ENCODE data around the gene GLCE.
"Not testable (repeated sequence)": the region's sequence is repeated elsewhere in the genome, so short reads cannot be mapped to it uniquely, and the experiment has no call there.

GLCE gene

DNA sequence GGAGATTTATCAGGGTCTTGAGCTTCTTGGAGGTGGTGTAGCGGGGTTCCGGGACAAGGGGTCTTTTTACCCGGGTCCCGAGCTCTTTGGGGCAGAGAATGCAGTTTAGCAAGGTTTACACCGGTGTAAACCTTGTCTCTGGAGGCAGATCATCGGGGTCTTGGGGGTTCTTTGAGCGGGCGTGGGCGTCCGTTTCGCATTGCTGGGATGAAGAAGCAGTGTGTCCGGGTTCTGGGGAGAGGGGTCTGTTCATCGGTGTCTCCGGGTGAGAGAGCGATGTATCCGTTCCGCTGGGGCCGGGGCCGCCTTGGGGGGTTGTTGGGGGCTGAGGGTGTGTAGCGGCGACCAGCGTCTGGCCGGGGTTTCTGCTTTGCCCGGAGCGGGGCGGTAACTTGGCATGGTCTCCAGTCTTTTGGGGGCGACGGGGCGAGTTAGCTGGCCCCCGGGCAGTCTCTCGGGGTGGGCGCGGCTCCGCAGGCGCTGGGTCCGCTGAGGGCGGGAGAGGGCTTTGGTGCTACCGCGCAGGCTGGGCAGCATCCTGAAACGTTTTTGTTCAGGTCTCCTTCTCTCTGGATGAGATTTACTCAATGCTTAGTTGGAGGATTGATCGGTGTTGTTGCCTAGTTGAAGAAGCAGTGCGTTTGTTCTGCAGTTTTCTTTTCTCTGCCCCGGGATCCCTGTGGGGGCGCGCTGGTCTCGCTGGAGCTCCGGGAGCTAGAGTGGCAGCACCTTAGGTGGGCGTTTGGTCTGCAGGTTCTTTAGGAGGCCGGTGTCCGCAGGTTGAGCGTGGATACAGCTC lies 843 bp downstream of the GLCE start:
- DNase-seq: no peak

GRCh38 chr15:69161878-69162213 lies 1.4 kb downstream of the GLCE start:
- no peak for DNase-seq

- DNase-seq: no peak
These were observed 2.8 kb downstream of the GLCE start for GRCh38 chr15:69163141-69163669.

GRCh38 chr15:69164807-69165636 lies 4.6 kb downstream of the GLCE start:
- no peak for DNase-seq

DNA sequence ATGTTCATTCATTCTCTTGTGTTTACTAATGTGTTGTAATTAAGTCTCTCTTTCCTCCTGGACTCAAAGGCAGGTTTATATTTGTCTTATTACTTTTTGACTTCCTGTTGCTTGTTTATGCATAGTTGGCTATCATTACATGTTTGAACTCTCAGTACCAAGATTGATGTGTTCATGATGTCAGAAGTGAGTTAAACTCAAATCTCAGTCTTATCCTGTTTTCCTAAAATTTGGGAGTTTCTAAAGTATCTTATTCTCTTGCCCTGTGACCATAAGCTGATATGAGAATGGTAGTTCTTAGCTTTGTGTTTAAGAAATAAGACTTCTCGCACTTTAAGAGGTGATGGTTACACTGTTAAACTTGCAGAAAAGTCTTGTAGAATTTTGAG lies 5.2 kb downstream of the GLCE start:
- DNase-seq: no peak

GRCh38 chr15:69167218-69167846 lies 6.9 kb downstream of the GLCE start:
- no peak for DNase-seq

GRCh38 chr15:69168361-69168760 lies 7.9 kb downstream of the GLCE start:
- not testable (repeated sequence) for DNase-seq

GRCh38 chr15:69169540-69169939 lies 9.1 kb downstream of the GLCE start:
- DNase-seq: not testable (repeated sequence)

DNA sequence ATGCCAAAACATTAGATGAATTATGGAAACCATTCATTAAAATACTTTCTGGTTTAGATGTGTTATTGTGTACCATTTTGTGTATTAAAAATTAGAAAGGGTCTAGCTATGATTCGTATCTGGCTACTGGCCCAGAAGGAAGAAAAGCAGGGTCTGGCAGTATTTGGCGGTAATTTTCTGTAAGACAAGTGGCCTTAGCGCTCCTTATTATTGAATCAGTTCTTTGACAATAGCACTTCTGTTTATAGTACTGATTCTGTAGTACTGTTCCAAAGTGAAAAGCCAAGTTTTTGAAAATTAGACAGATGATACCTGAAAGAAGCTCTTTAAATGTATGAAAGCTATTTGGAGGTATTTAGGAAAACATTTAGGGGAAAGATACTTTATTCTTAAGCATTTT lies 10.2 kb downstream of the GLCE start:
- DNase-seq: no peak

DNA sequence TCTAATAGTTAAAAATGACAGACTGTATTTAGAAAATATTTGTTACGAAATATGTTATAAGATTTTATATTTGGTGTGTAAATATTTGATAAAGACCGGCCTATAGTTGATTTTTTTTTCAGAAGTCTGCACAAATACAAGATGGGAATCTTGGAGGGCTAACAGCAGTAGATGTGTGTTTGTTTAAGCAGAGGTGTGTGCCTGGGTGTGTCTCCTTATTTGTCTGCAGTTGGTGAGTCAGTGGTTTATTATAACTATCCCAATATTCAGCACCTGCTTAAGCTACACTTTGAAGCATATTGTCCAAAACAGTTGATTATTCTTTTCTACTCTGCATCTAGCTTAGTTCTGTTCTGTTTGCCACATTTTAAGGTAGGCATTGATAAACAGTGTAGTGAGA lies 12.4 kb downstream of the GLCE start:
- DNase-seq: no peak

GRCh38 chr15:69175536-69175935 lies 15.1 kb downstream of the GLCE start:
- no peak for DNase-seq

DNA sequence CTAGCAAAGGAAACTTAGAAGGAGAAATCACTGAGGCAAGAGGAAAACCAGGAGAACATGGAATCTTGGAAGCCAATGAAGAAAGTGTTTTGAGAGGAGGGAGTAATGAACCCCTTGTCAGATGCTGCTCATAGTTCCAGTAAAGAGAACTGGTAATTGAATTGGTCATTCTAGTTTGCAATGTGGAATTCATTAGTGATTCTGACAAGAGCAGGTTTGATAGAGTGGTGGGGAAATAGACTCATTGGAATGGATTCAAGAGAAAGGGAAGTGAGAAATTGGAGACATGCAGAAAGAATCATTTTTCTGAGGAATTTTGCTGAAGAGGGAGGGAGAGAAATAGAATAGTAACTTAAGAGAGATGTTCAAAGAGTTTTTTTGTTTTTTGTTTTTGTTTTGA lies 21.0 kb downstream of the GLCE start:
- no peak for DNase-seq

DNA sequence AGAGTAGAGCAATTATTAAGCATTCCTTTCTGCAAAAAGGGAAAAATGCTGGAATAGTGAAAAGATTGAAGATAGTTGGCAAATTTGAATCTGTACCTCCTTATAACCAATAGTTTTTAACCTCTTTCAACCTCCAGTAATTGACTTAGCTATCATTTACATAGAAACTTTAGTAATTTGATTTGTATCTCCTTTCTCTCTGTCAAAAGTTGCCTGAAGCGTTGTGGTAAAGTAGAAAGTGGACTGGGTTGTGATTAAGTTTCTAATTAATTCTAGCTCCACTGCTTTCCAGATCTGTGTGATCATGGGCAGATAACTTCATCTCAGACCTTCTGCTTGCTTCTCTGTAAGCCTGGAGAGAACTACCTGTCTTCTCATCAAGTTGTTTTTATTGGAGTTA lies 24.8 kb downstream of the GLCE start:
- DNase-seq: no peak

DNA sequence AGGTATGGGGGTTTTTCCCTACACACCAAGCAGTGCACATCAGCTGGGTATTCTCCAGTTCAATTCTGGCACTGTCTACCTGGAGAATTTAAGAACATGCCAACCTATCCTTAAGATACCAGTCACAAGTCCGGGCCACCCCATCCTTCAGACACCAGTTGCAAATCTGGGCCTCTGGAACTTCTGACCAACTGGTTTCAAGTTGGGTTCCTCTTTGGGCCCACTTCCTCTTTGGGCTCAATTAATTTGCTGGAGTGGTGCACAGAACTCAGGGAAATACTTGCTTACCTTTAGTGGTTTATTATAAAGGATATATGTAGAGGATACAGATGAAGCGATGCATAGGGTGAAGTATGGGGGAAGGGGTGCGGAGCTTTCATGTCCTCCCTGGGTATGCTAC lies 25.3 kb downstream of the GLCE start:
- DNase-seq: no peak

DNA sequence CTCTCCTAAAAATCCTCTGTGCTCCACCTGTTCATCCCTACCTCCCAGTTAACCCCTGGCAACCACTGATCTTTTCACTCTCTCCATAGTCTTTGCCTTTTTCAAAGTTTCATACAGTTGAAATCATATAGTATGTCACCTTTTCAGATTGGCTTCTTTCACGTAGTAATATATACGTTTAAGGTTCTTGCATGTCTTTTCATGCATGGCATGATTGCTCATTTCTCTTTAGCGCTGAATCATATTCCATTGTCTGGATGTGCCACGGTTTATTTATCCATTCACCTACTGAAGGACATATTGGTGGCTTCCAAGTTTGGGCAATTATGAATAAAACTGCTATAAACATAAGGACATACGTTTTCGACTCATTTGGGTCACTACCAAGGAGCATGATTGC lies 28.7 kb downstream of the GLCE start:
- DNase-seq: no peak

- DNase-seq: no peak
These were observed 29.7 kb downstream of the GLCE start for GRCh38 chr15:69190091-69190490.

DNA sequence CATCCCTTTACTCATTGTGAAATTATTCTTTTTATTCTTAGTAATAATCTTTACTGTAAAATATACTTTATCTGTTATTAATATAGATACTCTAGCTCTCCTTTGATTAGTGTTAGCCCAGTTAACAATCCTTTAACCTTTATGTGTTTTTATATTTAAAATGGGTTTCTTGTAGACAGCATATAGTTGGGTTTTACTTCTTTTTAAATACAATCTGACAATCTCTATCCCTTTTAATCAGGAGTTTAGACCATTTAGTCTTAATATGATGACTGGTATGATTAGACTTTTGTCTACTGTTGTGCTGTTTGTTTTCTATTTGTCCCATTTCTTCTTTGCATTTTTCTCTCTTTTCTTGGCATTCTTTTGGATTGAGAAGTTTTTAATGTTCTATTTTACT lies 30.1 kb downstream of the GLCE start:
- DNase-seq: no peak

DNA sequence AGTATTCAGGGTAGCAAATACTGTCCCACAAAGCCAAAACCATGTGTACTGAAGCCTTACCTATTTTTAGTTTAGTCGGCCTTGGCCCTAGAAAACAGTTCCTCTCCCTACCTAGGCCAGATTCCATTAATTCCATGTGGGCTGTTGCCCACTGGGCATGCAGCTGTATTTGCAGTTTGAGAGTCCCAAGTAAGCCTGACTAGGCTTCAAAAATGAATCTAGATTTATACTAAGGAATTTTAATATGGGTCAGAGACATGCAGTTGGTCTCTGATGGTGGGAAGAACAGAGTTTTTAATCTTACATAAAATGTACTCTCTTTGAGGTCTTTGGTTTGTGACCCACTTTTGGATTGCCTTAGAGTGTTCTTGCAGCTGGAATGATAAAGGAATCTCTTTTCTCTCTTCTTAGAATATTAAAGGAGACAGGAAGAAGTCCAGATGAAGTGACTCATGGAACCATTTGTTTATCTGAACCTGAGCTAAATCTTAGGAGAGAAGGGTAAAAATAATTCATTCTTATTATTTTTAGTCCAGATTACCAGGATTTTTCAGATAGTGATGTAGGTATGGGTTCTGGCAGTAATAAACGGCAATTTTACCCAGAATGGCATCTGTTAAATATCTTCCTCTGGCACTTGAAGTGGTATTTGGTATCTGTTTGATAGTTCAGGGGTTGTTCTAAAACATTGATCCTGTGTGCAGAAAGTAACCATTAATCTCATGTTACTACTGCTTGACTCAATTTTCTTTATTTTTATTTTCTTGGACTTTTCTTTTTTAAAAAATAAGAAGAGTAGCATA lies 33.8 kb downstream of the GLCE start:
- no peak for DNase-seq

DNA sequence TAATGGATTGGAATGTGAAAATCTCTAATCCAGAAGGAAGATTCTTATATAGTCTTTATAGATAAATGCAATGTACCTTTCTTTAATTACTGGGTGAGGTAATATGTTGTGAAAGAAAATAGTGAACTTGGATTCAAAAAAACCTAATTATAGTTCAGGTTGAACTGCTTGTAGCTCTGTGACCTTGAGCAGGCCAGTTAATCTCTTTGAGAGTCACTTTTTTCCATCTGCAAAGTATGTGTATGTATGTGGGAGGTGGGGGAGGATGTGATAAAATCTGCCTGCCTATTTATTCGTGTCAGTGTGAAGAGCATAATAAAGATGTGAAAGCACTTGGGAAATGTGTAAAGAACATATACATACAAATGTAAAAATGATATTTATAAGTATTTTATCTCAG lies 34.4 kb downstream of the GLCE start:
- no peak for DNase-seq

- DNase-seq: no peak
These were observed 40.7 kb downstream of the GLCE start for GRCh38 chr15:69200832-69201745.

DNA sequence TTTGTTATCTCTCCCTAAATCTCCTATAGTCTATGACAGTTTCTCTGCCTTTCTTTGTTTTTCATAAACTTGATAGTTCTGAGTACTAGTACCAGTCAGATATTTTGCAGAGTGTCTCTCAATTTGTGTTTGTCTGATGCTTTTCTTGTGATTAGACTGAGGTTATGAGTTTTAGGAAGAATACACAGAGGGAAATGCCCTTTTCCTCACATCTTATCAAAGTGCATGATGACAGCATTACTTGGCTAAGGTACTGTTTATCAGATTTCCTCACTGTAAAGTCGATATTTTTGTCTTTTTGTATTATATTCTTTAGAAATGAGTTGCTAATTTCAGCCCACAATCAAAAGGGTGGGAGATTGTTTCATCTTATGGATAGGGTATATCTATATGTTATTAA lies 45.6 kb downstream of the GLCE start:
- no peak for DNase-seq

GRCh38 chr15:69209661-69210060 lies 49.2 kb downstream of the GLCE start:
- no peak for DNase-seq

Data from NCI-H1694 treated with DMSO at 0.1 percent for 48 hours (cell line).